GM12878 (cell line): ENCODE results near the gene DDX24.

Experiments
- BMI1 ChIP-seq: fragments of 450-650 bp; IDR thresholded peaks from 2 replicates; pipeline ENCODE4 v1.6.1; 2016; ENCODE audit warnings: mild to moderate bottlenecking, moderate library complexity, borderline replicate concordance
- CTCF ChIP-seq, 3 experiments: IDR thresholded peaks in 2 of 3; conservative IDR thresholded peaks in 1 of 3; 2 replicates each; pipeline ENCODE4 v1.5.1; 2011; ENCODE audit warnings: low read depth in 3 of 3, low read length in 3 of 3, mild to moderate bottlenecking in 3 of 3, control low read depth in 2 of 3, moderate library complexity in 2 of 3, inconsistent platforms in 1 of 3, mixed read lengths in 1 of 3; ENCODE audit not compliant: control insufficient read depth in 2 of 3, insufficient read depth in 1 of 3; ENCODE audit errors: extremely low read depth in 1 of 3
- E2F4 ChIP-seq: IDR thresholded peaks from 2 replicates; pipeline ENCODE4 v1.6.1; 2012; ENCODE audit warnings: low read depth, low read length, improper control_type of control experiment
- FOXM1 ChIP-seq: IDR thresholded peaks from 2 replicates; pipeline ENCODE4 v1.6.1; 2012; ENCODE audit warnings: low read depth, mild to moderate bottlenecking, inconsistent platforms, low read length, moderate library complexity
- POLR2A ChIP-seq: IDR thresholded peaks from 2 replicates; pipeline ENCODE4 v1.6.1; 2011; ENCODE audit warnings: low read depth, mild to moderate bottlenecking, low read length
- POLR2AphosphoS5 ChIP-seq: IDR thresholded peaks from 2 replicates; pipeline ENCODE4 v1.6.1; 2011; ENCODE audit warnings: mild to moderate bottlenecking, low read length, inconsistent platforms
- SPI1 ChIP-seq: IDR thresholded peaks from 2 replicates; pipeline ENCODE4 v1.6.1; 2011; ENCODE audit warnings: low read depth, mild to moderate bottlenecking, low read length, moderate library complexity, borderline replicate concordance; ENCODE audit not compliant: insufficient read depth
- TF ChIP-seq, protein P1 (sequence below): IDR thresholded peaks from 2 replicates; pipeline ENCODE4 v1.6.1; 2011; ENCODE audit warnings: borderline replicate concordance, low read depth, mild to moderate bottlenecking, moderate library complexity, mixed read lengths, low read length; ENCODE audit not compliant: insufficient read depth; ENCODE audit errors: extremely low read length

DNA sequence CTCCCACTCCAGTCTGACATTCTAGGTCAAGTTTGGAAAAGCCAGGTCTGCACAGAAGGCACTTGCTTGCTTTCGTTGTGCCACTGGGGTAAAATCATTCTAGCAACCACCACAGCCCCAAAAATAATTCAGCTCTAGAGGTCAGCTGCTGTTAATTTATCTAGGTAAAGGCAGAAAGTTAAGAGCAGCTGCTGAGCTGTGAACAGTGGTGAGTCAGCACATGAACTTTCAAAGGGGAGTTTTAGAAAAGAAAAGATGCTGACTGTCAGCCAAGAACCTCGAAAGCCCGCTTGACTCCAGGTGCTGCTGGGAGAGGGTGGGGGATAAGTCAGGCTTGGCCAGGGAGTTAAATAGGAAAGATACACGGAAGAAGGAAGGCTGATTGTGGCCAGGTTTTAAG lies 71.2 kb downstream of the DDX24 start:
- TF ChIP-seq SPI1 (no peak), POLR2A (no peak), POLR2AphosphoS5 (no peak), FOXM1 (no peak), BMI1 (no peak), CTCF (IDR thresholded peaks at IDR 0.05 in 2 of 3, conservative IDR thresholded peaks at IDR 0.05 in 1 of 3; ENCODE audit: control insufficient read depth in 2 of 3, extremely low read depth in 1 of 3, insufficient read depth in 1 of 3, low read depth in 3 of 3, low read length in 3 of 3) (no peak), E2F4 (no peak)
- TF ChIP-seq, protein P1, sequence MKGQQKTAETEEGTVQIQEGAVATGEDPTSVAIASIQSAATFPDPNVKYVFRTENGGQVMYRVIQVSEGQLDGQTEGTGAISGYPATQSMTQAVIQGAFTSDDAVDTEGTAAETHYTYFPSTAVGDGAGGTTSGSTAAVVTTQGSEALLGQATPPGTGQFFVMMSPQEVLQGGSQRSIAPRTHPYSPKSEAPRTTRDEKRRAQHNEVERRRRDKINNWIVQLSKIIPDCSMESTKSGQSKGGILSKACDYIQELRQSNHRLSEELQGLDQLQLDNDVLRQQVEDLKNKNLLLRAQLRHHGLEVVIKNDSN = no peak
